Measurements from ENCODE around the gene POLD1.

DNA sequence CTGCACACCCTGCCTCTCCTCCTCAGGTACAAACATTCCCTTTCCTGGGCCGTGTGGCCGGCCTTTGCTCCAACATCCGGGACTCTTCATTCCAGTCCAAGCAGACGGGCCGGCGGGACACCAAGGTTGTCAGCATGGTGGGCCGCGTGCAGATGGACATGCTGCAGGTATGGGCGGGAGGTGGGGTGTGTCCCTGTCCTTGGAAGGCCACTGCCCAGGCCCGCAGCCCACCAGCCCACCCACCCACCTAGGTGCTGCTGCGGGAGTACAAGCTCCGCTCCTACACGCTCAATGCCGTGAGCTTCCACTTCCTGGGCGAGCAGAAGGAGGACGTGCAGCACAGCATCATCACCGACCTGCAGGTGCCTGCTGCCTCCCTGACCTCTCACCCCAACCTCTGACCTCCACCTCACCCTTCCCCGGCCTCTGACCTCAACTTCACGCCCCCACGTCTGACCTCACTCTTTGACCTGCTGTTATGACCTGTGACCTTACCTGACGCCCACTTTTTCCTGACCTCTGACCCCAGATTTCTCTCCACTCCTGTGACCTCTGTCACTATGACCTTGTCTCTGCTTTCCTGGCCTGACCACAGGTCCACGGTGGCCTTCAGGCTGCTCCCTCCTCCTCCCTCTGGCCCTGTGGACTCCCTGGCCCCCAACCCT, 22.1 kb downstream of the POLD1 start:
- TF ChIP-seq, protein P1, sequence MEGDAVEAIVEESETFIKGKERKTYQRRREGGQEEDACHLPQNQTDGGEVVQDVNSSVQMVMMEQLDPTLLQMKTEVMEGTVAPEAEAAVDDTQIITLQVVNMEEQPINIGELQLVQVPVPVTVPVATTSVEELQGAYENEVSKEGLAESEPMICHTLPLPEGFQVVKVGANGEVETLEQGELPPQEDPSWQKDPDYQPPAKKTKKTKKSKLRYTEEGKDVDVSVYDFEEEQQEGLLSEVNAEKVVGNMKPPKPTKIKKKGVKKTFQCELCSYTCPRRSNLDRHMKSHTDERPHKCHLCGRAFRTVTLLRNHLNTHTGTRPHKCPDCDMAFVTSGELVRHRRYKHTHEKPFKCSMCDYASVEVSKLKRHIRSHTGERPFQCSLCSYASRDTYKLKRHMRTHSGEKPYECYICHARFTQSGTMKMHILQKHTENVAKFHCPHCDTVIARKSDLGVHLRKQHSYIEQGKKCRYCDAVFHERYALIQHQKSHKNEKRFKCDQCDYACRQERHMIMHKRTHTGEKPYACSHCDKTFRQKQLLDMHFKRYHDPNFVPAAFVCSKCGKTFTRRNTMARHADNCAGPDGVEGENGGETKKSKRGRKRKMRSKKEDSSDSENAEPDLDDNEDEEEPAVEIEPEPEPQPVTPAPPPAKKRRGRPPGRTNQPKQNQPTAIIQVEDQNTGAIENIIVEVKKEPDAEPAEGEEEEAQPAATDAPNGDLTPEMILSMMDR (IDR thresholded peaks at IDR 0.05): no peak
- TF ChIP-seq POLR2A (IDR thresholded peaks at IDR 0.05): no peak

All from tibial nerve (tissue), 3 donors.